HepG2 (cell line): ENCODE measurements around the gene S100A13. TPM values are rescaled to one million over a fixed set of nuclear protein-coding genes. Genes with fewer than 3 reads are reported as not detected.

Experiments used
- EED ChIP-seq: sonication (generic); formaldehyde crosslinking; IDR thresholded peaks from 2 replicates; pipeline ENCODE4 v1.5.0; 2020; ENCODE audit warnings: mild to moderate bottlenecking, missing genetic modification reagents
- EP300 ChIP-seq, 3 experiments: sonication (generic) in 1 of 3; formaldehyde crosslinking in 1 of 3; IDR thresholded peaks; 2 replicates each; pipeline versions ENCODE4 v1.5.1 to v1.6.1; 2011 to 2020; ENCODE audit warnings: low read depth in 2 of 3, low read length in 2 of 3, borderline replicate concordance in 1 of 3, improper control_type of control experiment in 1 of 3, mild to moderate bottlenecking in 1 of 3, missing genetic modification reagents in 1 of 3, moderate library complexity in 1 of 3
- HOXA7 ChIP-seq: sonication (generic); formaldehyde crosslinking; IDR thresholded peaks from 2 replicates; pipeline ENCODE4 v1.8.1; 2022; ENCODE audit warnings: mild to moderate bottlenecking, missing genetic modification reagents, moderate library complexity
- MBNL3 ChIP-seq: fragments of 250-450 bp; sonication (Bioruptor Pico); conservative IDR thresholded peaks from 2 replicates; pipeline ENCODE4 v1.8.0; 2022; ENCODE audit warnings: mild to moderate bottlenecking, inconsistent platforms
- PAWR ChIP-seq: sonication (generic); formaldehyde crosslinking; IDR thresholded peaks from 2 replicates; pipeline ENCODE4 v1.4.0; 2020; ENCODE audit warnings: missing genetic modification reagents, mild to moderate bottlenecking, borderline replicate concordance
- PHB2 ChIP-seq: fragments of 450-650 bp; IDR thresholded peaks from 2 replicates; pipeline ENCODE4 v1.6.1; 2018; ENCODE audit not compliant: partially characterized antibody
- SIX1 ChIP-seq: sonication (generic); formaldehyde crosslinking; IDR thresholded peaks from 2 replicates; pipeline ENCODE4 v1.4.0; 2020; ENCODE audit warnings: missing genetic modification reagents, borderline replicate concordance
- SNAI1 ChIP-seq: sonication (generic); formaldehyde crosslinking; IDR thresholded peaks from 2 replicates; pipeline ENCODE4 v1.5.0; 2020; ENCODE audit warnings: mild to moderate bottlenecking, missing genetic modification reagents, borderline replicate concordance
- TEAD2 ChIP-seq: sonication (generic); formaldehyde crosslinking; IDR thresholded peaks from 2 replicates; pipeline ENCODE4 v1.9.0; 2021; ENCODE audit warnings: missing genetic modification reagents
- ZNF225 ChIP-seq: sonication (generic); formaldehyde crosslinking; IDR thresholded peaks from 2 replicates; pipeline ENCODE4 v1.4.0; 2020; ENCODE audit warnings: mild to moderate bottlenecking, missing genetic modification reagents
- ZNF550 ChIP-seq: sonication (generic); formaldehyde crosslinking; IDR thresholded peaks from 2 replicates; pipeline ENCODE4 v1.4.0; 2020; ENCODE audit warnings: mild to moderate bottlenecking, missing genetic modification reagents, borderline replicate concordance
- ZNF780A ChIP-seq: sonication (generic); formaldehyde crosslinking; IDR thresholded peaks from 2 replicates; pipeline ENCODE4 v1.8.0; 2022; ENCODE audit warnings: mild to moderate bottlenecking, missing genetic modification reagents, moderate library complexity
- polyA plus RNA-seq, 8 experiments: library from polyadenylated mRNA; depleted of rRNA in 3 of 8; stranded (reverse) in 7 of 8; unstranded in 1 of 8; fragments of >200 nt; fragmentation: Illumina TruSeq in 4 of 8; extraction: Trizol in 4 of 8; gene quantifications; 2 replicates each; pipeline versions ENCODE4 v1.2.1 to v1.2.3, GENCODE V29; 2011 to 2016; ENCODE audit warnings: low read depth in 4 of 8, missing spikeins in 1 of 8, mixed read lengths in 1 of 8; ENCODE audit not compliant: insufficient read depth in 1 of 8
- total RNA-seq, 5 experiments: library from RNA; depleted of rRNA; stranded (reverse); fragments of >200 nt; fragmentation: Illumina TruSeq; extraction: Trizol; gene quantifications; 2 replicates each; pipeline ENCODE4 v1.2.3, GENCODE V29; 2016; ENCODE audit warnings: low read depth in 1 of 5
- TF ChIP-seq, protein P1 (sequence below): sonication (generic); formaldehyde crosslinking; IDR thresholded peaks from 2 replicates; pipeline ENCODE4 v1.4.0; 2020; ENCODE audit warnings: mild to moderate bottlenecking, missing genetic modification reagents
- TF ChIP-seq, protein P2 (sequence below): sonication (generic); formaldehyde crosslinking; IDR thresholded peaks from 2 replicates; pipeline ENCODE4 v1.4.0; 2020; ENCODE audit warnings: low read depth, missing genetic modification reagents
- TF ChIP-seq, protein P3 (sequence below): sonication (generic); formaldehyde crosslinking; IDR thresholded peaks from 2 replicates; pipeline ENCODE4 v1.5.0; 2020; ENCODE audit warnings: mild to moderate bottlenecking, low read depth, missing genetic modification reagents, borderline replicate concordance
- TF ChIP-seq, protein P4 (sequence below): IDR thresholded peaks from 2 replicates; pipeline ENCODE4 v1.6.1; 2016

S100A13 gene
- total and polyA plus RNA-seq, 2 of the 13 experiments (the other 11 are each of a cell fraction or from before 2014, with no cell fraction given): 89.5 to 172 TPM

DNA sequence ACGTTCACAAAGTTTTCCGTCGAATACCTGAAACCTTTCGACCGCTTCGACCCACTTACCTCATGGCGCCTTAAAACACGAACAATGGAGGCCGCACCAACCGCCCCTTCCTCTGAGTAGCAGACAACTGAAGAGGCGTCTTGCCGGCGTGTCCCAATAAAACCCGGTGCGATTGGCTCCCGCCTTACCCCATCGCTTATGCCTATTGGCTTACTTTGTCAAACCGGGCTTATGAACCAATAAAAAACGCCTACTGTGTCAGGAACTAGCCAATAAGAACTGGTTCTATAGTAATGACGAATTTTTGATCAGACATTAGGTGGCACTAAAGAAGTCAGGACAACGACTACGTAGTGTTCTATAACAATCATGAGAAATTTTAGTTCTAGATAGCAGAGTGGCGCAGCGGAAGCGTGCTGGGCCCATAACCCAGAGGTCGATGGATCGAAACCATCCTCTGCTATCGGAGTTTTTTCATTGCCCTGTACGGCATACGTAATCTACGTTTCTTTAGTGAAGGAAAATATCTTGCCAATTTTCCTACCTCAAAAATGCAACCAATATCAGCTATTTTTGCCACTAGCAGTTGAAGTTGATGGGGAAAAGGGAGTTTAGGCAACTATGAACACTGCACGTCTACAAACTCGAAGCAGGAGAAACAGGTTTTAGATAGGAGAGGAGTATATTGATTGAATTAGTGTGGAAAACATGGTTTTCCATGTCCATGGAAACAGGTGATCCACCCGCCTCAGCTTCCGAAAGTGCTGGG, 43.7 kb upstream of the S100A13 start, which contains the start of gene ILF2 (continued):
- TF ChIP-seq EP300 (IDR thresholded peaks at IDR 0.05; ENCODE audit: low read depth in 2 of 2, low read length in 2 of 2) (peak in 1 of 2 experiments; percentile 36; a peak in 1 of 4 replicates), EP300 (CRISPR knock-in tag; IDR thresholded peaks at IDR 0.05; ENCODE audit: borderline replicate concordance) (no peak), SIX1 (no peak), EED (no peak), TEAD2 (CRISPR knock-in tag) (no peak), PAWR (CRISPR knock-in tag) (no peak), HOXA7 (CRISPR knock-in tag) (no peak), PHB2 (no peak), ZNF225 (no peak), ZNF780A (no peak), MBNL3 (CRISPR knock-in tag) (no peak), ZNF550 (CRISPR knock-in tag) (no peak), SNAI1 (CRISPR knock-in tag) (no peak)
- TF ChIP-seq, protein P1, sequence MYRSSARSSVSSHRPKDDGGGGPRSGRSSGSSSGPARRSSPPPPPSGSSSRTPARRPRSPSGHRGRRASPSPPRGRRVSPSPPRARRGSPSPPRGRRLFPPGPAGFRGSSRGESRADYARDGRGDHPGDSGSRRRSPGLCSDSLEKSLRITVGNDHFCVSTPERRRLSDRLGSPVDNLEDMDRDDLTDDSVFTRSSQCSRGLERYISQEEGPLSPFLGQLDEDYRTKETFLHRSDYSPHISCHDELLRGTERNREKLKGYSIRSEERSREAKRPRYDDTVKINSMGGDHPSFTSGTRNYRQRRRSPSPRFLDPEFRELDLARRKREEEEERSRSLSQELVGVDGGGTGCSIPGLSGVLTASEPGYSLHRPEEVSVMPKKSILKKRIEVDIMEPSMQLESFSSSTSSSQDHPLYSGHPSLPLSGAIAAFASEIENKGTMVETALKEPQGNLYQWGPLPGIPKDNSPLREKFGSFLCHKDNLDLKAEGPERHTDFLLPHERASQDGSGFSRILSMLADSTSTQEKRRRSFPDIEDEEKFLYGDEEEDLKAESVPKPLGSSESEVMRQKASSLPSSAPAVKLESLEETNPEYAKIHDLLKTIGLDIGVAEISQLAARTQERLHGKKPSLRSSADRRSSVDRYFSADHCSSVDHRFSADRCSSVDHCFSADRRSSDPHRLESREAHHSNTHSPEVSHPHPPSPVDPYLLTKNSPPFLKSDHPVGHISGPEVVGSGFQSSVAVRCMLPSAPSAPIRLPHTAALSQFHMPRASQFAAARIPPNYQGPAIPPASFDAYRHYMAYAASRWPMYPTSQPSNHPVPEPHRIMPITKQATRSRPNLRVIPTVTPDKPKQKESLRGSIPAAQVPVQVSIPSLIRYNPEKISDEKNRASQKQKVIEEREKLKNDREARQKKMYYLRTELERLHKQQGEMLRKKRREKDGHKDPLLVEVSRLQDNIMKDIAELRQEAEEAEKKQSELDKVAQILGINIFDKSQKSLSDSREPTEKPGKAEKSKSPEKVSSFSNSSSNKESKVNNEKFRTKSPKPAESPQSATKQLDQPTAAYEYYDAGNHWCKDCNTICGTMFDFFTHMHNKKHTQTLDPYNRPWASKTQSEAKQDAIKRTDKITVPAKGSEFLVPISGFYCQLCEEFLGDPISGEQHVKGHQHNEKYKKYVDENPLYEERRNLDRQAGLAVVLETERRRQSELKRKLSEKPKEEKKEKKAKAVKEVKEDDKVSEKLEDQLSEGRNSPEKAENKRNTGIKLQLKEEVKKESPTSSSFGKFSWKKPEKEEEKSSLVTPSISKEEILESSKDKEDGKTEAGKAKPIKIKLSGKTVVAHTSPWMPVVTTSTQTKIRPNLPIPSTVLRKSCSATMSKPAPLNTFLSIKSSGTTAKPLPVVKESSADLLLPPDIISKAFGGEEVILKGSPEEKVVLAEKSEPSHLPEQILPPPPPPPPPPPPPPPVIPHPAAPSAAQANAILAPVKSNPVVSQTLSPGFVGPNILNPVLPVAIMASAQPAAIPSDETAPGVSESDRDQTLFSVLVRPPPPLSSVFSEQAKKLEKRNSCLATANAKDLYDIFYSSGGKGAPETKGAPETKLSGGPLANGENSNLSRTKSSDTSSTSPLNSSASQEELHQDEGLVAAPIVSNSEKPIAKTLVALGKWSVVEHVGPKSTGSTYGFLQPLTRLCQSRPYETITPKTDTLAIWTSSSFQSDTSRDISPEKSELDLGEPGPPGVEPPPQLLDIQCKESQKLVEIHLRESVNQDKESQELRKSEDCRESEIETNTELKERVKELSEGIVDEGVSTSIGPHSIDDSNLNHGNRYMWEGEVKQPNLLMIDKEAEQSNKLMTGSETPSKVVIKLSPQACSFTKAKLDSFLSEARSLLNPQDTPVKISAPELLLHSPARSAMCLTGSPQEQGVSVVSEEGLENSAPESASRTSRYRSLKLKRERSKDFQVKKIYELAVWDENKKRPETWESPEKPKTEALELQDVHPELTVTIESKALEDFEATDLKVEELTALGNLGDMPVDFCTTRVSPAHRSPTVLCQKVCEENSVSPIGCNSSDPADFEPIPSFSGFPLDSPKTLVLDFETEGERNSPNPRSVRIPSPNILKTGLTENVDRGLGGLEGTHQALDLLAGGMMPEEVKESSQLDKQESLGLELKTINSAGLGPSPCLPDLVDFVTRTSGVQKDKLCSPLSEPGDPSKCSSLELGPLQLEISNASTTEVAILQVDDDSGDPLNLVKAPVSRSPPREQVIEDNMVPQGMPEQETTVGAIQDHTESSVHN (CRISPR knock-in tag): no peak
- TF ChIP-seq, protein P2, sequence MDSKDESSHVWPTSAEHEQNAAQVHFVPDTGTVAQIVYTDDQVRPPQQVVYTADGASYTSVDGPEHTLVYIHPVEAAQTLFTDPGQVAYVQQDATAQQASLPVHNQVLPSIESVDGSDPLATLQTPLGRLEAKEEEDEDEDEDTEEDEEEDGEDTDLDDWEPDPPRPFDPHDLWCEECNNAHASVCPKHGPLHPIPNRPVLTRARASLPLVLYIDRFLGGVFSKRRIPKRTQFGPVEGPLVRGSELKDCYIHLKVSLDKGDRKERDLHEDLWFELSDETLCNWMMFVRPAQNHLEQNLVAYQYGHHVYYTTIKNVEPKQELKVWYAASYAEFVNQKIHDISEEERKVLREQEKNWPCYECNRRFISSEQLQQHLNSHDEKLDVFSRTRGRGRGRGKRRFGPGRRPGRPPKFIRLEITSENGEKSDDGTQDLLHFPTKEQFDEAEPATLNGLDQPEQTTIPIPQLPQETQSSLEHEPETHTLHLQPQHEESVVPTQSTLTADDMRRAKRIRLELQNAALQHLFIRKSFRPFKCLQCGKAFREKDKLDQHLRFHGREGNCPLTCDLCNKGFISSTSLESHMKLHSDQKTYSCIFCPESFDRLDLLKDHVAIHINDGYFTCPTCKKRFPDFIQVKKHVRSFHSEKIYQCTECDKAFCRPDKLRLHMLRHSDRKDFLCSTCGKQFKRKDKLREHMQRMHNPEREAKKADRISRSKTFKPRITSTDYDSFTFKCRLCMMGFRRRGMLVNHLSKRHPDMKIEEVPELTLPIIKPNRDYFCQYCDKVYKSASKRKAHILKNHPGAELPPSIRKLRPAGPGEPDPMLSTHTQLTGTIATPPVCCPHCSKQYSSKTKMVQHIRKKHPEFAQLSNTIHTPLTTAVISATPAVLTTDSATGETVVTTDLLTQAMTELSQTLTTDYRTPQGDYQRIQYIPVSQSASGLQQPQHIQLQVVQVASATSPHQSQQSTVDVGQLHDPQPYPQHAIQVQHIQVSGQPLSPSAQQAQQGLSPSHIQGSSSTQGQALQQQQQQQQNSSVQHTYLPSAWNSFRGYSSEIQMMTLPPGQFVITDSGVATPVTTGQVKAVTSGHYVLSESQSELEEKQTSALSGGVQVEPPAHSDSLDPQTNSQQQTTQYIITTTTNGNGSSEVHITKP (CRISPR knock-in tag): no peak
- TF ChIP-seq, protein P3, sequence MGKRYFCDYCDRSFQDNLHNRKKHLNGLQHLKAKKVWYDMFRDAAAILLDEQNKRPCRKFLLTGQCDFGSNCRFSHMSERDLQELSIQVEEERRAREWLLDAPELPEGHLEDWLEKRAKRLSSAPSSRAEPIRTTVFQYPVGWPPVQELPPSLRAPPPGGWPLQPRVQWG (CRISPR knock-in tag): no peak
- TF ChIP-seq, protein P4, sequence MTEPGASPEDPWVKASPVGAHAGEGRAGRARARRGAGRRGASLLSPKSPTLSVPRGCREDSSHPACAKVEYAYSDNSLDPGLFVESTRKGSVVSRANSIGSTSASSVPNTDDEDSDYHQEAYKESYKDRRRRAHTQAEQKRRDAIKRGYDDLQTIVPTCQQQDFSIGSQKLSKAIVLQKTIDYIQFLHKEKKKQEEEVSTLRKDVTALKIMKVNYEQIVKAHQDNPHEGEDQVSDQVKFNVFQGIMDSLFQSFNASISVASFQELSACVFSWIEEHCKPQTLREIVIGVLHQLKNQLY (CRISPR knock-in tag): no peak
